ENCODE results near the gene CNPY3. TPM values are rescaled to one million over a fixed set of nuclear protein-coding genes. Genes with fewer than 3 reads are reported as not detected.

Gene CNPY3
- total and polyA plus RNA-seq, 10 of the 15 experiments (the other 5 are each of a cell fraction or from before 2014, with no cell fraction given): 7.2 to 102 (median 73.6) TPM

GRCh38 chr6:42936398-42936797 lies 7.1 kb downstream of the CNPY3 start:
- ChIA-PET RAD21 (ENCODE audit: unreplicated experiment) (no interaction called here), CTCF (interaction anchor here (2.7 kb wide), 1 partner anchor 35 kb away, joined by 8 read pairs; no protein-coding TSS in a partner anchor), POLR2A (no interaction called here), SMC1A (ENCODE audit: uncharacterized antibody, unreplicated experiment) (interaction anchor here (2.0 kb wide), 1 partner anchor 43 kb away, joined by 5 read pairs; the partner anchor contains the start of gene PEX6)
- Histone ChIP-seq H4K20me1 (ENCODE audit: control insufficient read depth, insufficient read depth) (peaks cover 12% of the 10 kb centered on the region), H3K4me1 (ENCODE audit: control insufficient read depth, insufficient read depth, low read length) (peaks cover 28% of the 10 kb centered on the region), H3K9ac (ENCODE audit: control insufficient read depth, insufficient read depth, low read length) (no peak overlapping the region), H3K36me3 (ENCODE audit: control insufficient read depth in 2 of 2, insufficient read depth in 2 of 2, low read length in 1 of 2) (peaks cover 39 to 51% of the 10 kb centered on the region in 2 experiments), H3K27ac (ENCODE audit: control insufficient read depth, insufficient read depth) (no peak overlapping the region), H3K79me2 (ENCODE audit: control insufficient read depth, insufficient read depth, low read length) (peaks cover 41% of the 10 kb centered on the region), H3K9me3 (replicated peaks; ENCODE audit: control insufficient read depth, insufficient read depth, low read length) (no peaks in the 10 kb centered on the region), H3K27me3 (replicated peaks in 1 of 2; ENCODE audit: control insufficient read depth in 2 of 2, insufficient read depth in 2 of 2, low read length in 1 of 2) (no peaks in the 10 kb centered on the region), H2AFZ (ENCODE audit: control insufficient read depth, low read depth, low read length) (no peak overlapping the region), H3K4me3 (no peak overlapping the region), H3K4me2 (ENCODE audit: control insufficient read depth, insufficient read depth) (no peak overlapping the region)
- no TSS peak for BruUV-seq (replicated peaks)
- no peak for TF ChIP-seq TARDBP (IDR thresholded peaks at IDR 0.05; ENCODE audit: borderline replicate concordance)
- no peak for TF ChIP-seq FOXM1 (IDR thresholded peaks at IDR 0.05; ENCODE audit: low read depth, low read length)
- no peak for TF ChIP-seq BCL11A (IDR thresholded peaks at IDR 0.05; ENCODE audit: low read depth, low read length)
- no peak for TF ChIP-seq RUNX3 (IDR thresholded peaks at IDR 0.05; ENCODE audit: low read length)
- TF ChIP-seq ZBTB33 (IDR thresholded peaks at IDR 0.05): no peak
- no peak for TF ChIP-seq BACH1 (IDR thresholded peaks at IDR 0.05; ENCODE audit: borderline replicate concordance)
- TF ChIP-seq PAX8 (IDR thresholded peaks at IDR 0.05): no peak
- no peak for TF ChIP-seq EP300 (IDR thresholded peaks at IDR 0.05; ENCODE audit: borderline replicate concordance in 1 of 2, control insufficient read depth in 1 of 2, low read depth in 2 of 2, low read length in 2 of 2)
- no peak for TF ChIP-seq FOS (IDR thresholded peaks at IDR 0.05; ENCODE audit: borderline replicate concordance, extremely low read depth, insufficient read length)
- no peak for TF ChIP-seq PRDM15 (CRISPR knock-in tag; IDR thresholded peaks at IDR 0.05)
- in situ Hi-C loops (cut with MboI) (no loop called here), intact Hi-C loops (cut with micrococcal nuclease; ENCODE audit: unreplicated experiment) (no loop called here)
- 90% methylated on average over 11 of the region's 11 CpGs for WGBS (ENCODE audit: insufficient coverage, insufficient replicate concordance, low lambda C conversion rate, missing lambda C conversion rate)
- ATAC-seq (no peak), FAIRE-seq (no peak), DNase-seq (ENCODE audit: low read depth, low spot score) (no peak)

Data from GM12878 (cell line).